GM18498 (cell line): ENCODE measurements around the gene INS.

Experiments
- ATAC-seq: cut with Tn5 transposase; IDR thresholded peaks from one replicate; pipeline ENCODE4 v1.9.1; 2021; ENCODE audit warnings: mild to moderate bottlenecking, moderate library complexity; ENCODE audit not compliant: unreplicated experiment

Gene INS

GRCh38 chr11:2122222-2122906 lies 38.6 kb downstream of the INS start:
- ATAC-seq: no peak

GRCh38 chr11:2121227-2122130 lies 39.5 kb downstream of the INS start:
- no peak for ATAC-seq

- no peak for ATAC-seq
Observed at GRCh38 chr11:2120359-2121100, 40.5 kb downstream of the INS start.

- no peak for ATAC-seq
Observed at GRCh38 chr11:2118677-2119076, 42.3 kb downstream of the INS start.

- ATAC-seq: no peak
Observed at GRCh38 chr11:2116680-2117079, 44.3 kb downstream of the INS start.

GRCh38 chr11:2115308-2115707 lies 45.7 kb downstream of the INS start:
- ATAC-seq: no peak

GRCh38 chr11:2114430-2115241 lies 46.4 kb downstream of the INS start:
- no peak for ATAC-seq

- ATAC-seq: no peak
Observed at GRCh38 chr11:2113776-2114175, 47.2 kb downstream of the INS start.

- ATAC-seq: no peak
Observed at GRCh38 chr11:2110521-2110920, 50.5 kb downstream of the INS start.
